ES-I3 (cell line): Measurements from ENCODE around the gene TIMP4.

Source experiments
- H3K36me3 ChIP-seq: 2 replicates; pipeline ENCODE4 v1.6.1; 2013; ENCODE audit warnings: mild to moderate bottlenecking, low read length, control low read depth, moderate library complexity; ENCODE audit not compliant: insufficient read depth
- H3K4me1 ChIP-seq: 2 replicates; pipeline ENCODE4 v1.6.1; 2013; ENCODE audit warnings: mild to moderate bottlenecking, control low read depth, low read length; ENCODE audit not compliant: insufficient read depth
- H3K9ac ChIP-seq: 2 replicates; pipeline ENCODE4 v1.6.1; 2013; ENCODE audit warnings: low read depth, mild to moderate bottlenecking, low read length, moderate library complexity
- H3K9me3 ChIP-seq: 2 replicates; pipeline ENCODE4 v1.6.1; 2013; ENCODE audit warnings: mild to moderate bottlenecking, low read length, moderate library complexity; ENCODE audit not compliant: control insufficient read depth, insufficient read depth

TIMP4 gene

GRCh38 chr3:12149029-12149428, 9.7 kb downstream of the TIMP4 start:
- H3K9me3 ChIP-seq, result no peaks in the 10 kb centered on the region
- H3K36me3 ChIP-seq, result no peaks in the 10 kb centered on the region
- H3K4me1 ChIP-seq, result no peaks in the 10 kb centered on the region
- no peak overlapping the region for H3K9ac ChIP-seq

- Histone ChIP-seq H3K9me3 (no peaks in the 10 kb centered on the region), H3K4me1 (no peaks in the 10 kb centered on the region), H3K36me3 (no peaks in the 10 kb centered on the region), H3K9ac (no peak overlapping the region)
Observed at GRCh38 chr3:12148183-12148940, 10.3 kb downstream of the TIMP4 start.

- Histone ChIP-seq H3K9me3 (no peaks in the 10 kb centered on the region), H3K4me1 (no peaks in the 10 kb centered on the region), H3K36me3 (no peaks in the 10 kb centered on the region), H3K9ac (no peak overlapping the region)
Observed at GRCh38 chr3:12147049-12147780, 11.5 kb downstream of the TIMP4 start.

GRCh38 chr3:12143949-12144504, 14.7 kb downstream of the TIMP4 start:
- no peak overlapping the region for H3K9ac ChIP-seq

GRCh38 chr3:12142476-12142875, 16.2 kb downstream of the TIMP4 start:
- Histone ChIP-seq H3K9me3 (no peaks in the 10 kb centered on the region), H3K36me3 (no peaks in the 10 kb centered on the region), H3K4me1 (no peaks in the 10 kb centered on the region), H3K9ac (no peak overlapping the region)

More at GRCh38 chr3:12143949-12144504, 14.7 kb downstream of the TIMP4 start:
- H3K4me1 ChIP-seq, result no peaks in the 10 kb centered on the region
- H3K9me3 ChIP-seq, result no peaks in the 10 kb centered on the region
- no peaks in the 10 kb centered on the region for H3K36me3 ChIP-seq

- Histone ChIP-seq H3K9me3 (no peaks in the 10 kb centered on the region), H3K4me1 (no peaks in the 10 kb centered on the region), H3K9ac (no peak overlapping the region), H3K36me3 (no peaks in the 10 kb centered on the region)
Observed at GRCh38 chr3:12141350-12141749, 17.4 kb downstream of the TIMP4 start.

- no peaks in the 10 kb centered on the region for H3K9me3 ChIP-seq
- H3K4me1 ChIP-seq, result no peaks in the 10 kb centered on the region
- H3K36me3 ChIP-seq, result no peaks in the 10 kb centered on the region
- H3K9ac ChIP-seq, result no peak overlapping the region
Observed at GRCh38 chr3:12139111-12139511, 19.6 kb downstream of the TIMP4 start.

- no peaks in the 10 kb centered on the region for H3K4me1 ChIP-seq
Observed at GRCh38 chr3:12138044-12138443, 20.7 kb downstream of the TIMP4 start.

GRCh38 chr3:12136371-12136770, 22.3 kb downstream of the TIMP4 start:
- Histone ChIP-seq H3K9me3 (no peaks in the 10 kb centered on the region), H3K9ac (no peak overlapping the region), H3K4me1 (no peaks in the 10 kb centered on the region), H3K36me3 (no peaks in the 10 kb centered on the region)

More at GRCh38 chr3:12138044-12138443, 20.7 kb downstream of the TIMP4 start:
- H3K9me3 ChIP-seq, result no peaks in the 10 kb centered on the region
- no peaks in the 10 kb centered on the region for H3K36me3 ChIP-seq
- no peak overlapping the region for H3K9ac ChIP-seq

- Histone ChIP-seq H3K9me3 (no peaks in the 10 kb centered on the region), H3K36me3 (no peaks in the 10 kb centered on the region), H3K4me1 (no peaks in the 10 kb centered on the region), H3K9ac (no peak overlapping the region)
Observed at GRCh38 chr3:12135029-12135657, 23.6 kb downstream of the TIMP4 start.

GRCh38 chr3:12132881-12133280, 25.8 kb downstream of the TIMP4 start:
- no peak overlapping the region for H3K9ac ChIP-seq

GRCh38 chr3:12131351-12132090, 27.2 kb downstream of the TIMP4 start:
- H3K9me3 ChIP-seq, result no peaks in the 10 kb centered on the region
- no peaks in the 10 kb centered on the region for H3K4me1 ChIP-seq

More at GRCh38 chr3:12132881-12133280, 25.8 kb downstream of the TIMP4 start:
- no peaks in the 10 kb centered on the region for H3K9me3 ChIP-seq
- no peaks in the 10 kb centered on the region for H3K36me3 ChIP-seq
- no peaks in the 10 kb centered on the region for H3K4me1 ChIP-seq

GRCh38 chr3:12127391-12127790, 31.3 kb downstream of the TIMP4 start:
- Histone ChIP-seq H3K9ac (no peak overlapping the region), H3K36me3 (no peaks in the 10 kb centered on the region), H3K4me1 (no peaks in the 10 kb centered on the region), H3K9me3 (no peaks in the 10 kb centered on the region)

More at GRCh38 chr3:12131351-12132090, 27.2 kb downstream of the TIMP4 start:
- no peaks in the 10 kb centered on the region for H3K36me3 ChIP-seq
- no peak overlapping the region for H3K9ac ChIP-seq

GRCh38 chr3:12125772-12126171, 32.9 kb downstream of the TIMP4 start:
- no peak overlapping the region for H3K9ac ChIP-seq
- H3K4me1 ChIP-seq, result no peaks in the 10 kb centered on the region
- H3K36me3 ChIP-seq, result no peaks in the 10 kb centered on the region
- no peaks in the 10 kb centered on the region for H3K9me3 ChIP-seq
